Lower leg skin (tissue), 4 donors: Measurements from ENCODE around the gene HSP90AA1. TPM values are rescaled to one million over a fixed set of nuclear protein-coding genes. Genes with fewer than 3 reads are reported as not detected.
"Not testable (repeated sequence)": the region's sequence is repeated elsewhere in the genome, so short reads cannot be mapped to it uniquely, and the experiment has no call there.

Experiments
- DNase-seq, 2 donors: peaks; one replicate each; pipeline ENCODE4 v3.0.0-alpha.2; 2019; ENCODE audit warnings: low spot score in 2 of 2
- H3K4me3 ChIP-seq: fragments of 200-600 bp; sonication (generic); 2 replicates; pipeline ENCODE4 v1.5.1; 2017; ENCODE audit warnings: mild to moderate bottlenecking, low read depth; ENCODE audit not compliant: poor library complexity, severe bottlenecking
- POLR2A ChIP-seq, 2 donors: fragments of 450-650 bp; IDR thresholded peaks; one replicate each; pipeline ENCODE4 v1.6.1; 2016 to 2017; ENCODE audit warnings: antibody characterized with exemption in 2 of 2, mild to moderate bottlenecking in 1 of 2, moderate library complexity in 1 of 2
- WGBS, 2 donors: methylation state at CpG; one replicate each; pipeline ENCODE4 v1.1.5; 2018; 5-methylcytosine and 5-hydroxymethylcytosine counted together
- intact Hi-C: fragments of 100-400 bp; cut with DNase I; formaldehyde crosslinking; loops from one replicate; pipeline ENCODE4 v1.15.0; 2023; ENCODE audit warnings: low total_unique reads
- total RNA-seq, 4 donors: library from RNA; depleted of rRNA; stranded (reverse); fragments of >200 nt; gene quantifications; one replicate each; pipeline ENCODE4 v1.1.0, GENCODE V29; 2016
- TF ChIP-seq, protein P1 (sequence below), 3 donors: fragments of 450-650 bp; IDR thresholded peaks; one replicate each; pipeline ENCODE4 v1.5.1; 2016; ENCODE audit warnings: antibody characterized with exemption in 3 of 3, mild to moderate bottlenecking in 3 of 3, moderate library complexity in 2 of 3

HSP90AA1 gene
- total RNA-seq, 4 donors from 2014 or later: 196 to 301 (median 255) TPM

- WGBS, 2 donors: 77 to 83% methylated on average over 6 of the region's 6 CpGs
- DNase-seq: no peak
- TF ChIP-seq, protein P1, sequence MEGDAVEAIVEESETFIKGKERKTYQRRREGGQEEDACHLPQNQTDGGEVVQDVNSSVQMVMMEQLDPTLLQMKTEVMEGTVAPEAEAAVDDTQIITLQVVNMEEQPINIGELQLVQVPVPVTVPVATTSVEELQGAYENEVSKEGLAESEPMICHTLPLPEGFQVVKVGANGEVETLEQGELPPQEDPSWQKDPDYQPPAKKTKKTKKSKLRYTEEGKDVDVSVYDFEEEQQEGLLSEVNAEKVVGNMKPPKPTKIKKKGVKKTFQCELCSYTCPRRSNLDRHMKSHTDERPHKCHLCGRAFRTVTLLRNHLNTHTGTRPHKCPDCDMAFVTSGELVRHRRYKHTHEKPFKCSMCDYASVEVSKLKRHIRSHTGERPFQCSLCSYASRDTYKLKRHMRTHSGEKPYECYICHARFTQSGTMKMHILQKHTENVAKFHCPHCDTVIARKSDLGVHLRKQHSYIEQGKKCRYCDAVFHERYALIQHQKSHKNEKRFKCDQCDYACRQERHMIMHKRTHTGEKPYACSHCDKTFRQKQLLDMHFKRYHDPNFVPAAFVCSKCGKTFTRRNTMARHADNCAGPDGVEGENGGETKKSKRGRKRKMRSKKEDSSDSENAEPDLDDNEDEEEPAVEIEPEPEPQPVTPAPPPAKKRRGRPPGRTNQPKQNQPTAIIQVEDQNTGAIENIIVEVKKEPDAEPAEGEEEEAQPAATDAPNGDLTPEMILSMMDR (IDR thresholded peaks at IDR 0.05): no peak
- no peak for TF ChIP-seq POLR2A (IDR thresholded peaks at IDR 0.05)
- H3K4me3 ChIP-seq: no peak overlapping the region
- intact Hi-C loops: no loop called here
Observed at GRCh38 chr14:102084931-102085330, 1.9 kb downstream of the HSP90AA1 start.

DNA sequence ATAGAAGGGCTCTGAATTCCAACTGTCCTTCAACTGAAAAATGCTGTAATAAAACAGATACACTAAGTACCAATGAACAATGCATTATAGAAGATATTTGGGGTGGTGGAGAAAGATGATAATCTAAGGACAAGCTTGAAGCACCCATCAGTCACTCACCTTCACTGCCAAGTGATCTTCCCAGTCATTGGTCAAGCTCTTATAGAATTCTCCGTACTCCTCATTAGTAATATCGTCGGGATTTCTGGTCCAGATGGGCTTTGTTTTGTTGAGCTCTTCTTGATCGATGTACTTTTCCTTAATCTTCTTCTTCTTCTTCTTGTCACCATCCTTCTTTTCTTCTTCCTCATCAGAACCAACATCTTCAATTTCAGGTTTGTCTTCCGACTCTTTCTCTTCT lies 2.3 kb downstream of the HSP90AA1 start:
- H3K4me3 ChIP-seq, intact Hi-C loops, DNase-seq: not testable (repeated sequence)
- WGBS, 2 donors: 80 to 84% methylated on average over 5 of the region's 5 CpGs

DNA sequence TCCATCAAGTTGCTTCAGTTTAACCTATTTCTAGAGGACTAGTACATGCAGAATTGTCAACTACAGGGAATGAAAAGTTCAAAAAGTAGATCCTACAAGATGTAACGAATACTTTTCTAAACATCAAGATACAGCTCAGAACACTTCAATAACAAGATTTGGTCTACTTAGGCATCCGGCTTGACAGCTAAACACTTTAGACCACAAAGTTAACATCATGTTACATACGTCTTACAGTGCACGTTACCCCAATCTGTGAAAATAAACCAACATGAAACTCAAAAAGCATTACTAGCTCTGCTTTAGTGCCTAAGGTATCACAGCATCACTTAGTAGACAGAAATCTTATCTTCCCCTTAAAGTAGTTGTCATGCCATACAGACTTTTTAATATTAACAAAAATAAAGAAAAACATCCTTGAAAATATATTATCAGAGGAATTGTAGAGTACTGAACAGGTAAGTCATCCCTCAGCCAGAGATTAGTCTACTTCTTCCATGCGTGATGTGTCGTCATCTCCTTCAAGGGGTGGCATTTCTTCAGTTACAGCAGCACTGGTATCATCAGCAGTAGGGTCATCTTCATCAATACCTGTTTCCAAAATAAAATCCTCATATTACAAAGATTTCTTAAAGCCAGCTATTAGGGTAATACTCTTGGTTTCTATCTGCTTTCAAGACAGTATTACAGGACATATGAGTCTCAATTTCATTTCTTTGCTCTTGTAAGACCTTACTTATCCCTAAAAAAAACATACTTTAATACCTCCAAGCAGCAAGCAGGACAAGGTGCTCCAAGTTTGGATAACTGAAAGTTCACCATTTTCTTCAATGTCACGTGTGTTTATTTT lies 5.4 kb downstream of the HSP90AA1 start:
- intact Hi-C loops: no loop called here
- no peak for DNase-seq
- WGBS, 2 donors: 83 to 89% methylated on average over 7 of the region's 7 CpGs
- no peak for TF ChIP-seq POLR2A (IDR thresholded peaks at IDR 0.05)
- TF ChIP-seq, protein P1 (IDR thresholded peaks at IDR 0.05): no peak
- H3K4me3 ChIP-seq: no peak overlapping the region

DNA sequence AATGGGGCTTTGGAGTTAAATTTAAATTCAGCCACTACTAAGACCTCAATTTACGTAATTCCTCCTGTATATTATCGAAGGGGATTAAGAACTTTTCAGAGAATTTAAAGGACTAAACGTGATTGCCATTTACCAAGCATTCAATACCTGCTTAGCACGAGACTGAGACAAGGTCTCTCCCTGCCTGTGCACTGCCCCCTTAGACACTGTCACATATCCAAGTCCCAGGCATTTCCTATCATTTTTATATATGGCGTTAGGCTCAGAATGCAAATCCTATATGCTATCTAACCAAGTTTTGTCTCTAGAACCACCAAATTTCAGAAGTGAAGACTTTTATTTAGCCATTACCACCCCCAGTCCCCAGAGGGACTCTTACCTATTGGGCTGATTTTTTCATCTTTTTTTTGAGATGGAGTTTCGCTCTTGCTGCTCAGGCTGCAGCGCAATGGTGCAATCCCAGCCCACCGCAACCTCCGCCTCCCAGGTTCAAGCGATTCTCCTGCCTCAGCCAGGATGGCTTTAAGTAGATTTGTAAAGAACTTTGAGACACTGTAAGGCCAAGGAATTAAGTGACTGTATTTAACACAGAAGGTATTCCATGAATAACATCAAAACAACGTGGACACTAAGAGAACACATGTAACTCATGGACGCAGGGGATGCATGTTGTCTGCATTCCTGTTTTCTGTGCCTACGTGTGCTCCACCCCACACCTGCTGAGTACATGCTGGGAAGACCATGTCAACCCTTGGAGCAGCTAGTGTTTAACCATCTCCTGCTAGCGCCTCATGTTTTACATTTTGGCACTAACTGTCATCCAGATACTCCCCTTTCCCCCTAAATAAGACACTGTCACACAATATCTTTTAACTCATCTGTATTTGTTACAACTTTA lies 6.4 kb downstream of the HSP90AA1 start:
- DNase-seq: no peak
- intact Hi-C loops: no loop called here
- TF ChIP-seq, protein P1 (IDR thresholded peaks at IDR 0.05): no peak
- no peak for TF ChIP-seq POLR2A (IDR thresholded peaks at IDR 0.05)
- no peak overlapping the region for H3K4me3 ChIP-seq
- 75 to 80% methylated on average over 14 of the region's 14 CpGs for WGBS, 2 donors

DNA sequence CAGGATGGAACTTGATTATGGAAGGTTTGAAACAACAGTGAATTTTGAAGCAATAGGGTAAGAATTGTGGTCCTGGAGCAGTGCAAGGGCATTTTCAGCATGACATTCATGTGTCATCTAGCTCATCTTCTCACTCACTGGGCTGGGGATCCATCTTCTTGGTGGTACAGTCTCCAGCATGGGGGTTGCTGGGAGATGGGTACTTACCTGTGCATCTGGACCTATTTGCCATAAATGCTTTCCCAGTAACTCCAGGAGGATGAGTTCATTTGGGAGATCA lies 7.2 kb downstream of the HSP90AA1 start:
- intact Hi-C loops: no loop called here
- no peak overlapping the region for H3K4me3 ChIP-seq
- TF ChIP-seq, protein P1 (IDR thresholded peaks at IDR 0.05): no peak
- TF ChIP-seq POLR2A (IDR thresholded peaks at IDR 0.05): no peak
- no peak for DNase-seq
